T-helper 1 cell treated with Interleukin-12 subunit alpha and Interleukin-12 subunit beta and Interleukin-4 antibody, amounts not matched to agents 30 ng/mL and 1 ng/mL, for 36 hours (primary cell): ENCODE results near the gene MAP2K4. TPM values are rescaled to one million over a fixed set of nuclear protein-coding genes. Genes with fewer than 3 reads are reported as not detected.
"Not testable (repeated sequence)": the region's sequence is repeated elsewhere in the genome, so short reads cannot be mapped to it uniquely, and the experiment has no call there.

Experiments
- intact Hi-C: fragments of 100-400 bp; cut with micrococcal nuclease; formaldehyde crosslinking; loops from one replicate; pipeline ENCODE4 v1.15.1; 2024
- total RNA-seq: library from RNA; stranded (reverse); gene quantifications from 2 replicates; pipeline ENCODE4 v1.2.3, GENCODE V29; 2022

The MAP2K4 gene
- 31.6 and 32.0 TPM in 2 replicates for total RNA-seq

- intact Hi-C loops, result loop anchor here (1.0 kb wide), 2 partner anchors 24 to 997 kb away; partner anchors contain the start of genes ELAC2 and ZNF18
Measured at GRCh38 chr17:12020642-12021622, at the start of gene MAP2K4. MAP2K4 (plus strand) TSS chr17:12020877; CDS start chr17:12020887, 10 bp downstream.

GRCh38 chr17:11972741-11973140 is 47.9 kb upstream of the MAP2K4 start:
- intact Hi-C loops, result not testable (repeated sequence)

GRCh38 chr17:11979795-11980194 is 40.9 kb upstream of the MAP2K4 start:
- intact Hi-C loops, result no loop called here

- intact Hi-C loops, result no loop called here
Measured at GRCh38 chr17:11980813-11981212, 39.9 kb upstream of the MAP2K4 start.

- intact Hi-C loops, result no loop called here
Measured at GRCh38 chr17:11981862-11982261, 38.8 kb upstream of the MAP2K4 start.

- intact Hi-C loops, result loop anchor here (2.0 kb wide), 1 partner anchor 1110 kb away; no protein-coding TSS in a partner anchor
Measured at GRCh38 chr17:11986179-11986941, 34.3 kb upstream of the MAP2K4 start.

GRCh38 chr17:11986942-11987329 is 33.7 kb upstream of the MAP2K4 start:
- intact Hi-C loops, result loop anchor here (2.0 kb wide), 1 partner anchor 1110 kb away; no protein-coding TSS in a partner anchor

- intact Hi-C loops, result no loop called here
Measured at GRCh38 chr17:11990363-11990983, 30.2 kb upstream of the MAP2K4 start.

GRCh38 chr17:11991461-11991860 is 29.2 kb upstream of the MAP2K4 start:
- intact Hi-C loops, result no loop called here

GRCh38 chr17:11996722-11997146 is 23.9 kb upstream of the MAP2K4 start:
- intact Hi-C loops, result loop anchor here (1.0 to 2.0 kb wide), 3 partner anchors 24 to 1300 kb away; partner anchors contain the start of genes ADPRM, ELAC2, MAP2K4 and SCO1

GRCh38 chr17:11997147-11997971 is 23.3 kb upstream of the MAP2K4 start, which contains the start of gene ZNF18:
ZNF18 (minus strand) TSS chr17:11997475; CDS start chr17:11992829, 4,646 bp downstream.
- intact Hi-C loops, result loop anchor here (1.0 to 2.0 kb wide), 3 partner anchors 23 to 1301 kb away; partner anchors contain the start of genes ADPRM, ELAC2, MAP2K4 and SCO1

GRCh38 chr17:11997972-11998233 is 22.8 kb upstream of the MAP2K4 start:
- intact Hi-C loops, result loop anchor here (1.0 to 2.0 kb wide), 3 partner anchors 22 to 1301 kb away; partner anchors contain the start of genes ADPRM, ELAC2, MAP2K4 and SCO1

- intact Hi-C loops, result no loop called here
Measured at GRCh38 chr17:11999696-12000095, 21.0 kb upstream of the MAP2K4 start.

GRCh38 chr17:12007466-12007865 is 13.2 kb upstream of the MAP2K4 start:
- intact Hi-C loops, result no loop called here

GRCh38 chr17:12021623-12022140 is 1.0 kb downstream of the MAP2K4 start:
- intact Hi-C loops, result no loop called here

GRCh38 chr17:12022310-12022709 is 1.6 kb downstream of the MAP2K4 start:
- intact Hi-C loops, result no loop called here

- intact Hi-C loops, result no loop called here
Measured at GRCh38 chr17:12024327-12024726, 3.6 kb downstream of the MAP2K4 start.

- intact Hi-C loops, result no loop called here
Measured at GRCh38 chr17:12027658-12028057, 7.0 kb downstream of the MAP2K4 start.

- intact Hi-C loops, result no loop called here
Measured at GRCh38 chr17:12028611-12029010, 7.9 kb downstream of the MAP2K4 start.

- intact Hi-C loops, result no loop called here
Measured at GRCh38 chr17:12034538-12034937, 13.9 kb downstream of the MAP2K4 start.
